Mesothelial cell of epicardium (in vitro differentiated cells): Measurements from ENCODE around the gene DYNLT1. TPM values are rescaled to one million over a fixed set of nuclear protein-coding genes. Genes with fewer than 3 reads are reported as not detected.

Experiments used
- DNase-seq, 2 experiments: peaks; one replicate each; pipeline ENCODE4 v3.0.0; 2021; ENCODE audit warnings: low spot score in 2 of 2; ENCODE audit not compliant: unreplicated experiment in 2 of 2
- H3K27ac Mint-ChIP-seq: 2 replicates; pipeline ENCODE4 v1.8.0; 2021; ENCODE audit warnings: mixed read lengths
- H3K27me3 Mint-ChIP-seq: 2 replicates; pipeline ENCODE4 v1.8.0; 2021; ENCODE audit warnings: low read depth, mixed read lengths
- H3K36me3 Mint-ChIP-seq: 2 replicates; pipeline ENCODE4 v1.8.0; 2021; ENCODE audit warnings: mixed read lengths
- H3K4me1 Mint-ChIP-seq: 2 replicates; pipeline ENCODE4 v1.8.0; 2021; ENCODE audit warnings: mixed read lengths
- H3K4me3 Mint-ChIP-seq: 2 replicates; pipeline ENCODE4 v1.8.0; 2021; ENCODE audit warnings: mild to moderate bottlenecking, moderate library complexity, mixed read lengths
- H3K9me3 Mint-ChIP-seq: 2 replicates; pipeline ENCODE4 v1.8.0; 2021; ENCODE audit warnings: mixed read lengths
- total RNA-seq: library from RNA; stranded (reverse); gene quantifications from 3 replicates; pipeline ENCODE4 v1.2.1, GENCODE V29; 2021
- TF ChIP-seq, protein P1 (sequence below): fragments of 200-600 bp; sonication (generic); IDR thresholded peaks from one replicate; pipeline ENCODE4 v1.5.0; 2021; ENCODE audit warnings: antibody characterized with exemption; ENCODE audit not compliant: unreplicated experiment

DYNLT1 gene
- 142 to 148 TPM (median 145 TPM) in 3 replicates for total RNA-seq

DNA sequence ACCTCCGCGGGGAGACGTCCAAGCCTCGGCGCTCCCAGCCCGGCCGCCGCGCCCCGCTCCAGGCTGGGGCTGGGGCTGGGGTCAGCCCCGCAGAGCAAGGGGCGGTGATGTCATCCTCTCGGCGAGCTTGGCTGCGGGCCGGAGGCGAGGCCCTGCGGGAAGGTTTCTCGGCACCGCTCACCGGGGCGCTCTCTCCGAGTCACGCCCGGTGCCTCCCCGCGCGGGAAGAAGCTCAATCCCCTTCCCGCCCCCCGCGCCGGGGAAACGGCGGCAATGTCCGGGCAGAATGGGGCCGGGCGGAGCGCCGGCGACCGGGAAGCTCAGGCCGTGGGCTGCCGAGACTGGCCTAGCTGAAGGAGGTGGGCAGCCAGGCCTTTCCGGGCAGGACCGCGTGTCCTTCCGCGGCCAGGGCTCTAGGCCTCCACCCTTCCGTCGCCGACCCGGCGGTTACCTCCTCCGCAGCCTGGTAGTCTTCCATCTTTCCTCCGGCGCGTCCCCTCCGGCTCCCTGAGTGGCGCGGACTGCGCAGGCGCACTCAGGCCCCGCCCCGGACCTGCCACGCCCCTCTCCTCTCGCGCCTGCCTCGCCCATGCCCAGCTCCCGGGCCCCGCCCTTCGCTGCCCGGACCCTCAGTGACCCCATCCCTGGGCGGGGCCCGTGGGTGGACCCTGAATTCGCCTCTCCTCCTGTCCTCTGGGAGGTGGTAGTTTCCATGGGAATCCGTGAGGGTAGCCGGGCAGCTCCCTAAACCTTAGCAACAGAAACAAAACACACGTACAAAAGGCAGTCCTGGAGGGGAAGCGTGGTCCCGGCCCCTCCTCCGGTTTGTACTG is at the start of gene DYNLT1:
Gene DYNLT1, minus strand, starts transcription at position 513 of the 833 bp plus-strand sequence. Its CDS starts 35 bp downstream, at position 478.
- TF ChIP-seq, protein P1, sequence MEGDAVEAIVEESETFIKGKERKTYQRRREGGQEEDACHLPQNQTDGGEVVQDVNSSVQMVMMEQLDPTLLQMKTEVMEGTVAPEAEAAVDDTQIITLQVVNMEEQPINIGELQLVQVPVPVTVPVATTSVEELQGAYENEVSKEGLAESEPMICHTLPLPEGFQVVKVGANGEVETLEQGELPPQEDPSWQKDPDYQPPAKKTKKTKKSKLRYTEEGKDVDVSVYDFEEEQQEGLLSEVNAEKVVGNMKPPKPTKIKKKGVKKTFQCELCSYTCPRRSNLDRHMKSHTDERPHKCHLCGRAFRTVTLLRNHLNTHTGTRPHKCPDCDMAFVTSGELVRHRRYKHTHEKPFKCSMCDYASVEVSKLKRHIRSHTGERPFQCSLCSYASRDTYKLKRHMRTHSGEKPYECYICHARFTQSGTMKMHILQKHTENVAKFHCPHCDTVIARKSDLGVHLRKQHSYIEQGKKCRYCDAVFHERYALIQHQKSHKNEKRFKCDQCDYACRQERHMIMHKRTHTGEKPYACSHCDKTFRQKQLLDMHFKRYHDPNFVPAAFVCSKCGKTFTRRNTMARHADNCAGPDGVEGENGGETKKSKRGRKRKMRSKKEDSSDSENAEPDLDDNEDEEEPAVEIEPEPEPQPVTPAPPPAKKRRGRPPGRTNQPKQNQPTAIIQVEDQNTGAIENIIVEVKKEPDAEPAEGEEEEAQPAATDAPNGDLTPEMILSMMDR: no peak
- peak; percentile 84 to 97 for DNase-seq
- Mint-ChIP-seq H3K4me3 (peak within 1 kb of the TSS; percentile 98), H3K27me3 (no peaks in the 10 kb centered on the region), H3K27ac (peak within 1 kb of the TSS; percentile 99), H3K4me1 (peaks cover 68% of the 10 kb centered on the region), H3K9me3 (no peaks in the 10 kb centered on the region), H3K36me3 (peaks cover 13% of the 10 kb centered on the region)

GRCh38 chr6:158688860-158689259 is 44.3 kb upstream of the DYNLT1 start:
- peaks cover 9% of the 10 kb centered on the region for H3K4me1 Mint-ChIP-seq
- no peaks in the 10 kb centered on the region for H3K9me3 Mint-ChIP-seq
- DNase-seq: no peak
- no peak overlapping the region for H3K4me3 Mint-ChIP-seq
- TF ChIP-seq, protein P1: no peak
- no peak overlapping the region for H3K27ac Mint-ChIP-seq
- no peaks in the 10 kb centered on the region for H3K27me3 Mint-ChIP-seq
- H3K36me3 Mint-ChIP-seq: peaks cover 2% of the 10 kb centered on the region

- Mint-ChIP-seq H3K4me3 (no peak overlapping the region), H3K27ac (peak overlapping the region; percentile 35), H3K27me3 (no peaks in the 10 kb centered on the region), H3K4me1 (peaks cover 9% of the 10 kb centered on the region), H3K9me3 (no peaks in the 10 kb centered on the region), H3K36me3 (peaks cover 2% of the 10 kb centered on the region)
- no peak for DNase-seq
- TF ChIP-seq, protein P1: no peak
These were observed 43.0 kb upstream of the DYNLT1 start for GRCh38 chr6:158687506-158687905.

- TF ChIP-seq, protein P1: no peak
- Mint-ChIP-seq H3K27me3 (no peaks in the 10 kb centered on the region), H3K4me1 (peaks cover 9% of the 10 kb centered on the region), H3K9me3 (no peaks in the 10 kb centered on the region), H3K27ac (no peak overlapping the region), H3K36me3 (peaks cover 2% of the 10 kb centered on the region), H3K4me3 (no peak overlapping the region)
- peak in 1 of 2 experiments; percentile 10 for DNase-seq
These were observed 42.3 kb upstream of the DYNLT1 start for GRCh38 chr6:158686791-158687381.

DNA sequence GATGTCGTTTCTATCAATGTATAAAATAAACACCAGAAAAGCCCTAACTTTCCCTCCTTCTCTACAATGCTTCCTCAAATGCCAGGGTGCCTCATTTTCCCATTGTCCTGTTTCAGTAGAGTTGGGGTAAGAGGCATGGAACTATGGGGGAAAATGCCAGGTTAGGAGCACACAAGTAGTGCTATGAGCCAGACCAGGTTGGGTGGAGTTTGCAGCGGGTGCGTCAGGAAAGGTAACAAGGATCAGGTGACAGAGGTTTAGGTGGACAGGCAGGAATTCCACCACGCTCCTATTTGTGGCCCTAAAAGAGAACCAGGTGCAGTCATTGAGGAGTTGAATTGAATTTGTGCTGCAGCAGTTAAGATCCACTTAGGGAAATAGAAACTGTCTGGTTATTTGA is 41.8 kb upstream of the DYNLT1 start:
- Mint-ChIP-seq H3K27me3 (no peaks in the 10 kb centered on the region), H3K4me1 (peaks cover 9% of the 10 kb centered on the region), H3K36me3 (peaks cover 2% of the 10 kb centered on the region), H3K27ac (no peak overlapping the region), H3K4me3 (no peak overlapping the region), H3K9me3 (no peaks in the 10 kb centered on the region)
- TF ChIP-seq, protein P1: no peak
- DNase-seq: peak in 1 of 2 experiments; percentile 10
